Hepatocyte (in vitro differentiated cells): ENCODE results near the gene POU2AF1.

Source experiments
- CTCF ChIP-seq: fragments of 200-600 bp; sonication (generic); IDR thresholded peaks from 2 replicates; pipeline ENCODE4 v1.5.1; 2016; ENCODE audit warnings: antibody characterized with exemption, mild to moderate bottlenecking; ENCODE audit not compliant: poor library complexity
- EZH2 ChIP-seq: fragments of 200-600 bp; sonication (generic); IDR thresholded peaks from 2 replicates; pipeline ENCODE4 v1.6.1; 2016; ENCODE audit warnings: antibody characterized with exemption, mild to moderate bottlenecking, borderline replicate concordance

GRCh38 chr11:111336062-111336461 is 43.0 kb downstream of the POU2AF1 start:
- TF ChIP-seq CTCF = no peak
- TF ChIP-seq EZH2 = no peak
